HPDE6-E6E7 (cell line): Measurements from ENCODE around the gene CPA5.

ENCODE experiments used
- DNase-seq: peaks from one replicate; pipeline ENCODE4 v3.0.0; 2011; ENCODE audit warnings: missing footprints; ENCODE audit errors: extremely low spot score

CPA5 gene

DNA sequence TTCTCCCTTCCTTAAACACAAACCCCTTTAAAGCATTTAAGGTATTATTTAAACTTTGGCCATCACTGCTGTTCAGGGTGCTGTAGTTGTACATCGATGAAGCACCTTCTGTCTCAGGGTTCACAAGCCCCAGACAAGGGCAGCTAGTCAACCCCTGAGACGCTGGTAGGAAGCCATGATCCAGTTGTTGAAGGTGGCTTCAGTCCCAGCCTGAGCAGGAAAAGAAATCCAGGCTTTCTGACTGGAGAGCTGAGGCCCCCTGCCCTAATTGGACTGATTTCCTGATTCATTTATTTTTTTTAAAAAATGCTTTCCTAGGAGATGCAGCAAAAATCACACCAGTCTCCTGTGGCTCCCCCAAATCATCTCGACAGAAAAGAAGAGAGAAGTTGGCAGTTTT is 51.5 kb downstream of the CPA5 start:
- DNase-seq, result no peak

DNA sequence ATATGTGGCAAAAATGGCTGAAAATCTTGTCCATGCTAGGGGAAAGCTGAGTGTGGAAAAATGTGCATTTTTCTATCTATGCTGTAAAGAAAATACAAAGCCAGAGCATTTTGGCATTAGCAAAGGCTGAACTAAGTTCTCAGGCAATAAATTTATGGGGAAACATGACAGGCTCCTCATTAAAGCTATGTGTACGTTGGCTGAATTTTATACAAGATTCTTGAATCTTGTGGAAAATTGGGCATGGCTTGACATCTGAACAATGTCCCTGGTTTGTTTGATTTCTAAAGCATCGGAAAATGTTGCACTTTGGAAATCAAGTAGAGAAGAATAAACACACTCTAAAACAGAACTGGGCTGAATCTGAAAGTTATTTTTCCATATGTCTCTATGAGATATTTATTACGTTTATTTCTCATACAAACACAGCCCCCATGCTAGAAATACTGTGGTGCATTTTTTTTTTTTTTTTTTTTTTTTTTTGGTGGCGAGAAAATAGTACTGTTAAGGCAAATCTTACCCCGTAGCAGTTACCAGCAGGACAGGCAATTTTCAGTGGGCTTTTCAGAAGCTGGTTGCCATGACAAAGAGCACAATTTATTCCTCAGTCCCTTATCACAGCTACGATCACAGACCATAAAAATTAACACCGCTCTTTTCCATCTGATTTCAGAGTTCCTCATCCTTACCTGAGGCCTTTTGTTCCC is 52.6 kb downstream of the CPA5 start:
- no peak for DNase-seq

GRCh38 chr7:130397758-130398073 is 53.1 kb downstream of the CPA5 start:
- no peak for DNase-seq

DNA sequence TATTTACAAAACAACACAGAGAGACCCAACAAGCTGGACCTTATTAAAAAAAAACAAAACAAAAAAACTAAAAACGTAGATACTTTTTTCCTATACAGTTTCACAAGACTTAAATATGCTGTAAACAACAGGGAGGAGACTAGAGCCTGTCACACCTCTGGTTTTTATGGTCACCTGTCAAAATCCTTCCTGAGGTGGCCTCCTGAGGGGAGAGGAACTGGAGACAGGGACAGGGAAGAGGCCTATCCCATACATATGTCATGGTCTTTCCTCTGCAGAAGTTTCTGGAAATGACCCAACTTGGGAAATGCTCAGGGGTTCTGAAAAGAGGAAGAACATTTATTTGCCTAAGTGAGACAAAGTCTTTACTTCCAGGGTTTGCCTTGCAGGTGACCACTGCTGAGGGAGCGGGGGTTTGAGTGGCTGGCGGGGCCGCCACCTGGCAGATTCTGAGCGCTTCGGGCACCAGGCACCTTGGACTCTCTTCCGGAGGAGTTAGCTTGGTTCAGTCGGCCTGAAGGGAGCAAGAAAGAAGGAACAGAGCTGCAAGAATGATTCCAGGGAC is 54.0 kb downstream of the CPA5 start:
- DNase-seq, result no peak

GRCh38 chr7:130400120-130400572 is 55.5 kb downstream of the CPA5 start:
- DNase-seq, result no peak

DNA sequence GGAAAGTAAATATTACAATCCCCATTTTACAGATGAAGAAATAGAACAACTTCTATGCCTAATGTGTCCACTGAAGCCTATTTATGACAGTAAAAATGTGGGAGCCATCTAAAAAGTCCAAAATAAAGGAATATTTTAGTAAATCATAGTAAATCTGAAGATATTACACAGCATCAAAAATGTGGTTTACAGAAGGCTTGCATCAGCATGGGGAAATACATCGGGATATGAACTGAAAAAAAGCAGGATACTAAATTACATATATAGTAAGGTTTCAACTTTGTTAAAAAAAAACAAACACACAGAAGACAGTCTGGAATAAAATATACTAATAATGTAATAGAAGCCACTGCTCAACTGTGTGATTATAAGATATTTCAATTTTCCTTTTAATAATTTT is 56.5 kb downstream of the CPA5 start:
- DNase-seq, result no peak

DNA sequence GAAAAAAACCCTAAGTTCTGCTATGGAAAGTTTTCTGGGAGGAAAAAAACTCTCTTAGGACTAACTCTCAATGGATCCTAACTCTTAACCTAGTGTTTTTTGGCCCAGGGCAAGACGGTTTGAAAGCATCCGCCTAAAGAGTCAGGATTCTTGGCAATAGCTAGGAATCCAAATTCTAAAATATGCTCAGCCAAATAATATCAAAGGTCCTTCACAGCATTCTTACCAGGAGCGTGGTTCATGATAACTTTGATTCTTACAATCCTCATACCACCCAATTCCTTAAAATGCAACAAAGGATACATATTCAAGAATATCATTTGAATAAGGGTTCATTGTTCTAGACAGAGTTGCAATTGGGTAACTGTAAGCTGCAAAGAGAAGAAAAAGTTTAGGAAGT is 57.0 kb downstream of the CPA5 start:
- DNase-seq, result no peak

- no peak for DNase-seq
These were observed 60.4 kb downstream of the CPA5 start for GRCh38 chr7:130405003-130405402.

DNA sequence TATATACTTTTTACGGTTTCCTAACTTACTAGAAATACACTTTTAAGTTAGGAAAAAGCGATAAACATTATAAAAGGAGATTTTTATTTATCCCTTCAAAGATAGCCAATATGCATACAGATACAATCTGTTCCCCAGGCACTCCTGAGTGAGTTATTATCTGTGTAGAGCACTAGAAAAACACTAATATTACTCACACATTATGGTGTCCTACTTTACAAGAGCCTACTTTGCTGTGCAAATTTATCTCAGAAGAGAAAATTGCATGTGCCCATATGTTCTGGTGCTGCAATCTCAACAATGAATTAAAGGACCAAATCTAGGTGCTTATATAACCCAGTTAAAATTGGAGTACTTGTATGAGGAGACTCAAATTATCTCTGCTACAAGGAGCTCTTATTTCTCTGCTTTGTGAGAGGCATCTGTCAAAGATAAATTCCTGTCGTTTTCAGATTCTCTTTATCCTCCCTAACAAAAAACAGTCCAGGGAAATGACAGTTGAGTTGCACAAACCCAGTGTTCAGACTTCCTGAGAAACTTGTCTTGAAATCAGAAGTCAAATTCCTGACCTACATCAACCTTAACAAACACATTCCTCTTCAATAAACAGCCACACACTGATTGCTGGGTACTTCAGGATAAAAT is 64.6 kb downstream of the CPA5 start:
- no peak for DNase-seq

DNA sequence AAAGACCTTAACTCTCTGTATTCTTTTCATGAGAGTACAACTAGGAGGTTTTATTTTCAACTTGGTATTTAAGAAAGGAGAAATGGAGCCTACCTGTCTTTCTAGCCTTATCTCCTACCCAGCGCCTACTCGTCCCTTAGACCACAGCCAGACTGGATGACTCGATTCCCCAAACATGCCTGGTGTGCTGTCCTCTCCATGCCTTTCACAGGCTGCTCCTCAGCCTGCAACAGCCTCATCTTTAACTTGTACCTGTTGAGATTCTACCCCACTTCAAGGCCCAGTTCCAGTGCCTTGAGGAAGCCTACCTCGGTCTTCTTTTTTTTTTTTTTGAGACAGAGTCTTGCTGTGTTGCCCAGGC is 65.1 kb downstream of the CPA5 start:
- DNase-seq, result no peak

GRCh38 chr7:130410868-130411541 is 66.4 kb downstream of the CPA5 start:
- no peak for DNase-seq

GRCh38 chr7:130413201-130413600 is 68.6 kb downstream of the CPA5 start:
- DNase-seq, result no peak

- DNase-seq, result no peak
These were observed 70.4 kb downstream of the CPA5 start for GRCh38 chr7:130415006-130415405.

DNA sequence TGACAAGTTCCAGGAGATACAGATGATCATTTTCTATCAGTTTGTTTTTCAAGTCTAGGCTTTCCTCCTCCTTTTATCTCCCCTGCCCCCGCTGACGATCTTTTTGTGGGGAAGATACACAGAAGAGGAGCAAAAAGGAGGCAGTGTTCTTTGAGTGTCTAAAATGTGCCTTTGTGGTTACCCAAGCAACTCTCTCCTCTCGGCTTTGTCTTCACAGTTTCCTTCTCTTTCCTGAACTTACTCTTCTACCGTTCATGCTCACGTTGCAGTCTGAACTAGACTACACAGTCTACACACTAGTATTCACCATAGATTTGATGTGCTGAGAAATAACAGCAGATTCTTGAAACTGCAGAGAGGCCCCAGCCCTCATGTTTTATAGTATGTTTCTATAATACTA is 72.6 kb downstream of the CPA5 start:
- DNase-seq, result no peak

GRCh38 chr7:130418306-130418705 is 73.7 kb downstream of the CPA5 start:
- peak; percentile 66 for DNase-seq
